ENCODE data around the gene TMEM231. TPM values are rescaled to one million over a fixed set of nuclear protein-coding genes. Genes with fewer than 3 reads are reported as not detected.

The TMEM231 gene
- total RNA-seq, 1 experiment from 2014 or later = 3.4 TPM

DNA sequence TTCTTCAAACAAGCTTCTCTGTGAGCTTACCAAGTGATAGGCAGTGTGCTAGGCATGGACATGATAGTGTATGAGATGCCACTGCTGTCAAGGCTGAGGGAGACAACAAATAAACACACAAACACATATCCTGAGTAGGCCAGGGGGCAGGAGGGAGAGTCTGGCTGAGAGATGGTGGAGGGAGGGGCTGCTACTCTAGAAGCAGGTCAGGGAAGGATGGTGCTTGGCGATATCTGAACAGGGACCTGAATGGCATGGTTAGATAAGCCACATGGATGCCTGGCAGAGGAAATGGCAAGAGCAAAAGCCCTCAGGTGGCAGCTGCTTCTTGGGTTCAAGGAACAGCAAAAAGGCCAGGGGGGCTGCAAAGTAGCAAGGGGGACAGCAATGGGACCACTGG, 52.3 kb downstream of the TMEM231 start:
- H2BK120ac ChIP-seq (ENCODE audit: low read depth, low read length, poor library complexity, severe bottlenecking) = no peak overlapping the region
- H3K4me3 Mint-ChIP-seq = no peak overlapping the region
- no peak overlapping the region for H3K4ac ChIP-seq (ENCODE audit: low read depth, low read length)

More for the DNA sequence above, 52.3 kb downstream of the TMEM231 start:
- no peak overlapping the region for H3K56ac ChIP-seq (ENCODE audit: insufficient read length, low read depth, low read length)
- no peak overlapping the region for H3K27ac ChIP-seq (ENCODE audit: insufficient read length, low read depth, low read length)
- no peaks in the 10 kb centered on the region for H3K23me2 ChIP-seq (ENCODE audit: insufficient read length, low read depth, low read length, poor library complexity, severe bottlenecking)
- WGBS (ENCODE audit: extremely low coverage, insufficient read length, low lambda C conversion rate) = no CpG with 5 or more reads among the region's 1 CpG
- no peak overlapping the region for H2BK5ac ChIP-seq (ENCODE audit: insufficient read length, low read length)
- no peak overlapping the region for H4K8ac ChIP-seq (replicated peaks; ENCODE audit: insufficient read length, low read depth, low read length)
- H2AK5ac ChIP-seq (ENCODE audit: insufficient read length, low read length) = no peak overlapping the region
- H3K23ac ChIP-seq (ENCODE audit: insufficient read length, low read depth, low read length) = no peak overlapping the region
- H3K27me3 ChIP-seq (ENCODE audit: insufficient read depth, low read length) = no peaks in the 10 kb centered on the region
- no peaks in the 10 kb centered on the region for H3K9me3 ChIP-seq (ENCODE audit: control insufficient read depth, low read depth, low read length)
- no peaks in the 10 kb centered on the region for H3K4me1 ChIP-seq (ENCODE audit: insufficient read depth, low read length)
- no peak overlapping the region for H3T11ph ChIP-seq (ENCODE audit: low read length)
- H3K79me2 ChIP-seq (ENCODE audit: insufficient read depth, low read length) = no peaks in the 10 kb centered on the region
- H3K79me1 ChIP-seq (ENCODE audit: insufficient read depth, low read depth, low read length, poor library complexity, severe bottlenecking) = no peaks in the 10 kb centered on the region
- no peak for DNase-seq
- H2BK20ac ChIP-seq (ENCODE audit: low read depth, low read length, poor library complexity, severe bottlenecking) = no peak overlapping the region
- no peak overlapping the region for H2BK12ac ChIP-seq (ENCODE audit: insufficient read length, low read depth, low read length)
- H3K4me2 ChIP-seq (ENCODE audit: insufficient read depth, insufficient read length, low read length) = no peak overlapping the region
- H3K36me3 Mint-ChIP-seq (ENCODE audit: insufficient read depth in 1 of 3, low read depth in 3 of 3) = no peaks in the 10 kb centered on the region
- no peaks in the 10 kb centered on the region; the same call in none of the 2 replicates for H3K27me3 Mint-ChIP-seq (ENCODE audit: low read depth)
- H4K91ac ChIP-seq (ENCODE audit: insufficient read length, low read depth, low read length) = no peak overlapping the region
- TF ChIP-seq, protein P1, sequence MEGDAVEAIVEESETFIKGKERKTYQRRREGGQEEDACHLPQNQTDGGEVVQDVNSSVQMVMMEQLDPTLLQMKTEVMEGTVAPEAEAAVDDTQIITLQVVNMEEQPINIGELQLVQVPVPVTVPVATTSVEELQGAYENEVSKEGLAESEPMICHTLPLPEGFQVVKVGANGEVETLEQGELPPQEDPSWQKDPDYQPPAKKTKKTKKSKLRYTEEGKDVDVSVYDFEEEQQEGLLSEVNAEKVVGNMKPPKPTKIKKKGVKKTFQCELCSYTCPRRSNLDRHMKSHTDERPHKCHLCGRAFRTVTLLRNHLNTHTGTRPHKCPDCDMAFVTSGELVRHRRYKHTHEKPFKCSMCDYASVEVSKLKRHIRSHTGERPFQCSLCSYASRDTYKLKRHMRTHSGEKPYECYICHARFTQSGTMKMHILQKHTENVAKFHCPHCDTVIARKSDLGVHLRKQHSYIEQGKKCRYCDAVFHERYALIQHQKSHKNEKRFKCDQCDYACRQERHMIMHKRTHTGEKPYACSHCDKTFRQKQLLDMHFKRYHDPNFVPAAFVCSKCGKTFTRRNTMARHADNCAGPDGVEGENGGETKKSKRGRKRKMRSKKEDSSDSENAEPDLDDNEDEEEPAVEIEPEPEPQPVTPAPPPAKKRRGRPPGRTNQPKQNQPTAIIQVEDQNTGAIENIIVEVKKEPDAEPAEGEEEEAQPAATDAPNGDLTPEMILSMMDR (conservative IDR thresholded peaks at IDR 0.05) = no peak
- H3K27ac Mint-ChIP-seq = no peak overlapping the region
- no peak overlapping the region for H2AFZ ChIP-seq (ENCODE audit: low read length)
- no peak overlapping the region for H4K5ac ChIP-seq (ENCODE audit: insufficient read length, low read depth, low read length)
- no peak overlapping the region for H3K14ac ChIP-seq (ENCODE audit: insufficient read depth, low read length)
- no peak overlapping the region for H3K18ac ChIP-seq (ENCODE audit: insufficient read length, low read depth, low read length)
- no peaks in the 10 kb centered on the region; a peak in 1 of 5 replicates for H3K9me3 Mint-ChIP-seq
- H3K4me1 Mint-ChIP-seq = peaks cover 2 to 4% of the 10 kb centered on the region in 2 experiments
- H4K20me1 ChIP-seq (ENCODE audit: control insufficient read depth, insufficient read depth, insufficient read length) = no peaks in the 10 kb centered on the region
- no peak overlapping the region for H3K9ac ChIP-seq (ENCODE audit: extremely low read depth, insufficient read length, low read length)
- no peak overlapping the region for H2BK15ac ChIP-seq (ENCODE audit: low read depth, low read length)
